HG02763 (cell line): ENCODE results near the gene ZNF324B.
"Not testable (repeated sequence)": the region's sequence is repeated elsewhere in the genome, so short reads cannot be mapped to it uniquely, and the experiment has no call there.

Source experiments
- ATAC-seq: cut with Tn5 transposase; IDR thresholded peaks from one replicate; pipeline ENCODE4 v1.9.1; 2021; ENCODE audit warnings: mild to moderate bottlenecking, moderate library complexity; ENCODE audit not compliant: unreplicated experiment

ZNF324B gene

DNA sequence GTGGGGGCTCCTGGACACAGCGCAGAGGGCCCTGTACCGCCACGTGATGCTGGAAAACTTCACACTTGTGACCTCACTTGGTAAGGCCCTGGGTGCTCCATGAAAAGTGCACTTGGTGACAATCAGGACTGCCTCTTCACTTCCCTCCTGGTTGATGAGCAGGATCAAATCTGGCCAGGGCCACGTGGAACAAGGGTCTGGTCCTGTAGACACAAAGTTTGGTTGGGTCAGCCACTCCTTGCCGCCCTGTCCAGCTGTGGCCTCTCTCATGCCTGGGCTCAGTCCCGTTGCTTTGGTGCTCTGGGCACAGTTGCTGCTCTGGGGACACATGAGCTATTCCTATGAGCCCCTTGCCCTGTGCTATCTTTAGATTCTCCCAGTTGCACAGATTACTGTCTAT, 2.3 kb downstream of the ZNF324B start:
- no peak for ATAC-seq

DNA sequence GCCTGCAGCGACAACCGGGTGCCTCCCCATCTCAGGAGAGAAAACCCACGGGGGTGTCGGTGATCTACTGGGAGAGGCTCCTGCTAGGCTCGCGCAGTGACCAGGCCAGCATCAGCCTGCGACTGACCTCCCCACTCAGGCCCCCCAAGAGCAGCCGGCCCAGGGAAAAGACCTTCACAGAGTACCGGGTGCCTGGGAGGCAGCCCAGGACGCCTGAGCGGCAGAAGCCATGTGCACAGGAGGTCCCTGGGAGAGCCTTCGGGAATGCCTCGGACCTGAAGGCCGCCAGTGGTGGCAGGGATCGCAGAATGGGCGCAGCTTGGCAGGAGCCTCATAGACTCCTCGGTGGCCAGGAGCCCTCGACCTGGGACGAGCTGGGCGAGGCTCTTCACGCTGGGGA, 3.9 kb downstream of the ZNF324B start:
- ATAC-seq, result no peak

DNA sequence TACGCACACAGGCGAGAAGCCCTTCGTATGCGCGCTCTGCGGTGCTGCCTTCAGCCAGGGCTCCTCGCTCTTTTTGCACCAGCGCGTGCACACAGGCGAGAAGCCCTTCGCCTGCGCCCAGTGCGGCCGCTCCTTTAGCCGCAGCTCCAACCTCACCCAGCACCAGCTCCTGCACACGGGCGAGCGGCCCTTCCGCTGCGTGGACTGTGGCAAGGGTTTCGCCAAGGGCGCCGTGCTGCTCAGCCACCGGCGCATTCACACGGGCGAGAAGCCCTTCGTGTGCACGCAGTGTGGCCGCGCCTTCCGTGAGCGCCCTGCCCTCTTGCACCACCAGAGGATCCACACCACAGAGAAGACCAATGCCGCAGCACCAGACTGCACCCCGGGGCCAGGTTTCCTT, 4.7 kb downstream of the ZNF324B start:
- no peak for ATAC-seq

- no peak for ATAC-seq
These were observed 8.6 kb downstream of the ZNF324B start for GRCh38 chr19:58460039-58460438.

- ATAC-seq, result no peak
These were observed 14.8 kb downstream of the ZNF324B start for GRCh38 chr19:58466089-58466759.

DNA sequence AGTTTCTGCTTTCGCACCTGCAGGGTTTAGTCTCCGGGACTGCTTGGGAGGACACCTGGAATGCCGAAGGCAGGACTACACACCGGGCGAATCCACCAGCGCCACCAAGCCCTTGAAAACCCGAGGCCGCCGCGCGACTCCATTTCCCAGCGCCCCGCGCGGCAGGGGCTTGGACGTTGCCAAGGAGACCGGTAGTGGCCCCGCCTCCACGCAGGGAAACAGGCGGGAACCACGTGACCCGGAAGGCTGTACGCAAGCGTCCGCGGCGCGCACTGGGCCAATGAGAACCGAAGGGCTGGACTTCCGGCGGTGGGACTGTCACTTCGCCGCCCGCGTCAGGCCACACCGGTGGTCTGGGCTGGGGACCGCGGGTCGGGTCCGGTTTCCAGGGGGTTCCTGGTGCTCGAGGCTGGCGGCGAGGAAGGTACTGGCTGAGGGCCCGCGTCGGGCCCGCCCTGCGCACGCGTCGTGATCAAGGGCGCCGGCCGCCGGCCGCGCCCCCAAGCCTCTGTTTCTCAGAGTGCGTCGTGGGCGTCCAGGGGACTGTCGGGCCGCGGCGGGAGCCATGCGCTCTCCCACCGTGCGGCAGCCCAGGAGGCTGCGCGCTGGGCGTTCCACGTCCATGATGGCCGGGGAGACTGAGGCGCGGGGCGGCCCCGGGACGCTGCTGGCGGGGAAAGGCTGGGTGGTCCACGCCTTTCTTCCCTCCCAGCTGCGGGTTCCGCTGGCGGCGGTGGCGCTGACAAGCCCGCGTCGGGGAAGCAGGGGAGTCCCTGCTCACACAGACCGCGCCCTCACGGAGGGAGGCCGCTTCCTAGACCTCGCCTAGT, 15.6 kb downstream of the ZNF324B start, which contains the start of gene ZNF324:
Gene ZNF324, plus strand, starts transcription at position 321 of the 830 bp plus-strand sequence. CDS start 2,106 bp downstream, outside the sequence.
- ATAC-seq, result peak; percentile 87

DNA sequence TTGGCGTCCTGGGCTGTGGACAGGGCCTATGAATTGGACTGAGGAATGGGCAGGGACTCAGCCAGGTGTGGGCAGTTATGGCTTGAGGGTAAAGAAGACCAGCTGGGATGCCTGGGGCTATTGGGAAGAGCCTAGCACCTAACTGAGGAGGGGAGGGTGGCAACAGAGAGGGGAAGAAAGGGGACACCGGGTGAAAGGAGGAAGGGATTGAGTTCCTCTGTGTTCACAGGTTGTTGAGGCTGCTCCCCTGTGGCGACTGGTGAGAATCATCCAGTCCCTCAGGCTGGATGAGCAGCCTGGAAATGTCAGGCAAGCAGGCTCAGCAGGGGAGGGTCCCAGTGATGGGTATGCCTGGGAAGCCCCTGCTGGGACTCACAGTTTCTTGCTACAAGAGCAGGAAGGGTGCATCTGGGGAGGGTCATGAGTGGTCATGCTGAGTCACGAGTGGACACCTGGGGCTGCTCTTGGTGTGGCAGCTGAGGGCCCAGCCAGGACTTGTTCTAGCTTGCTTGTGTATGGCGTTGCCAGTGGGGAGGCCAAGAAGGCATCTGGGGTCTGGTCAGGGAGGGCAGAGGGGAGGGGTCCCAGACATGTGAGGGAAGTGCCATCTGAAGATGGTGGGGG, 16.9 kb downstream of the ZNF324B start:
- no peak for ATAC-seq

GRCh38 chr19:58469241-58470013, 18.0 kb downstream of the ZNF324B start:
- ATAC-seq, result no peak

GRCh38 chr19:58470837-58471543, 19.6 kb downstream of the ZNF324B start:
- not testable (repeated sequence) for ATAC-seq

GRCh38 chr19:58471736-58472135, 20.3 kb downstream of the ZNF324B start:
- no peak for ATAC-seq

- no peak for ATAC-seq
These were observed 22.4 kb downstream of the ZNF324B start for GRCh38 chr19:58473775-58474174.

GRCh38 chr19:58474291-58474996, 23.0 kb downstream of the ZNF324B start:
- ATAC-seq, result no peak

DNA sequence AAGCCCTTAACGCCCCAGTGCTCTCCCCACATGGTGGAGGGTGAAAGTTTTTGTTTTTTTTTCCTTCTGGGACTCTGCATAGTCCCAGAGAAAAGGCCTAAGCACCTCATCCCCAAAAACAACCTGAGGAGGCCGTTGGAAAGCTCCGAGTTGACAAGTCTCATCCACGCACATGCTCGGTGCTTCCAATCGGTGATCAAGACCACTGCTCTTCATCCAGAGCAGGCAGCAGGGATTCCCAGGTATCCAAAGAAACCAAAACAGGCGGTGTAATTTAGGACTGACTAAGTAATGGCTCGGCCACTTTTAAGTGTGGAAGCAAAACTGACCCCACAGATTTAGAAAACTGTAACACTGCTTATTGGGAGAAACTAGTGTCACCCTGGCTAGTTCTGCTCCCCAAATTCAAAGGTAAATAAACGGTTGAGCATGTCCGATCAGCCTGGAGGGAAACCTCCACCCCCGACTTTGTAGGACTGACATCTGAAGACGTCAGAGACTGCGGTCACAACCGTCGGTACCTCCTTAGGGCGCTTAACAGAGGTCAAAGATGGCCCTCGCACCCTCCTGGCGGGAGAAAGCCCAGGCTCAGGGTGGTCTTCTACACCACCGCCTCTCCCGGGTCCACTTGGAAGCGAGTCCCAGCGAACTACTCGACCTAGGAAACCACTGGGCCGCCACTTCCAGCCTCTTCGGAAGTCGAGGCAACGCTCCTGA, 23.7 kb downstream of the ZNF324B start:
- ATAC-seq, result no peak

DNA sequence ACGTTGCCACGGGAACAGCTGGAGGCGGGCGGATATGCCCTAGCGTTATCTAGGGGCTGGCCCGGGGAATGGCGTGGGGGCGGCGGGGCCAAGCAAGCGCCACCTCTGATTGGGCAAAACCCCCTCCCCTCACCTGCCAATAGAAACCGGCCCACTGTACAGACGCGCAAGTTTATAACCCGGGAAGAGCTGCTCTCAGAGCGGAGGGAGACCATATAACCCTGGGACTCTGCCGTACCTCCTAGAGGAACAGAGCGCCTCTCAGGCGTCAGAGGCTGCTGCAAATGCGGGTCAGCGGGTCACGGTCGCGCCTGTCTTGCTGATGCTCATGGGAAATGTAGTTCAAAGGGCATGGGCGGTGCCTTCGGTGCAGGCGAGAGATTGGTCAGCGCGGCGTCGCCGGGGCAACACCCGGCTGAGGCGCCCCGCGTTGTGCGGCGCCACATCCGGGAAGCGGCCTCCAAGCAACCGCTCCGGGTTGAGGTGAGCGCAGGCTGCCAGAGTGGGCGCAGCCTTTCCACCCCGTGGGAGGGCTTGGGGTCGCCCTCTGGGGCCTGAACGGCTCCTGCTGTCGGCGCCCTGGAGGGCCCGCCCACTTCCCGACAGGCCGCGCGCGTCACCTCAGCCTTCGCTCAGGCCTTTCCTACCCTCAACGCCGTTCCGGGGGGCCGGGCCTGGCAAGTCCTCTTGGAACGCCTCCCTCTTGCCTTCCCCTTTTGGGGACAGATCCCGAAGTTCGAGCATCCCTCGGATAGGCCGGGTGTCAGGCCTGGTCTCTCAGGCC, 24.5 kb downstream of the ZNF324B start, which contains the start of gene ZNF446:
Gene ZNF446, plus strand, starts transcription at position 639 of the 784 bp plus-strand sequence. CDS start 867 bp downstream, outside the sequence.
- ATAC-seq, result peak; percentile 83

GRCh38 chr19:58476498-58477015, 25.1 kb downstream of the ZNF324B start:
- no peak for ATAC-seq

DNA sequence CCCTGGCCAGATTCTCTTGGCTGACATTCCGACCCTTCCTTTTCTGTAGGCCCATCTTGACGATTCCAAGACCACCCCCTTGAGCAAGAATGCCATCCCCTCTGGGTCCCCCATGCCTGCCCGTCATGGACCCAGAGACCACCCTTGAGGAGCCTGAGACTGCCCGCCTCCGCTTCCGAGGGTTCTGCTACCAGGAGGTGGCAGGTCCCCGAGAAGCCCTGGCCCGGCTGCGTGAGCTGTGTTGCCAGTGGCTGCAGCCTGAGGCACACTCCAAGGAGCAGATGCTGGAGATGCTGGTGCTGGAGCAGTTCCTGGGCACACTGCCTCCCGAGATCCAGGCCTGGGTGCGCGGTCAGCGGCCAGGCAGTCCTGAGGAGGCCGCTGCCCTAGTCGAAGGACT, 25.7 kb downstream of the ZNF324B start:
- no peak for ATAC-seq

GRCh38 chr19:58477871-58478270, 26.4 kb downstream of the ZNF324B start:
- no peak for ATAC-seq

GRCh38 chr19:58479303-58479702, 27.9 kb downstream of the ZNF324B start:
- no peak for ATAC-seq
